ENCODE measurements around the gene CDC42BPA. TPM values are rescaled to one million over a fixed set of nuclear protein-coding genes. Genes with fewer than 3 reads are reported as not detected.
A peak's percentile ranks its signal among the peaks of the same experiment; 100 is the strongest.

CDC42BPA gene
- total and polyA plus RNA-seq, 2 donors: 3.7 to 3.9 TPM

DNA sequence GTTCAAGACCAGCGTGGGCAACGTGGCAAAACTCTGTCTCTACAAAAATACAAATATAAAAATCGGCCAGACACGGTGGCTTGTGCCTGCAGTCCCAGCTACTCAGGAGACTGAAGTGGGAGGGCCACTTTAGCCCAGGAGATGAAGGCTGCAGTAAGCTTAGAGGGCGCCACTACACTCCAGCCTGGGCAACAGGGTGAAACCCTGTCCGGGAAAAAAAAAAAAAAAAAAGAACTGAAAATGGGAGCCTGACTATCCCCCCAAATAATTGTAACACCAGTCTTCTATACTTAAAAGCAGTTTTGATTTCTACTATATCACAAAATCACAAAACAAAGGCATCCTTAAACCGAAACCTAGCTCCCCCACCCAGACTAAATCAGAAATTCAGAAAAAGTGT, 60.3 kb downstream of the CDC42BPA start:
- DNase-seq (ENCODE audit: low read depth in 6 of 9, low spot score in 9 of 9): no peak
- 97% methylated on average over 7 of the region's 7 CpGs for WGBS

DNA sequence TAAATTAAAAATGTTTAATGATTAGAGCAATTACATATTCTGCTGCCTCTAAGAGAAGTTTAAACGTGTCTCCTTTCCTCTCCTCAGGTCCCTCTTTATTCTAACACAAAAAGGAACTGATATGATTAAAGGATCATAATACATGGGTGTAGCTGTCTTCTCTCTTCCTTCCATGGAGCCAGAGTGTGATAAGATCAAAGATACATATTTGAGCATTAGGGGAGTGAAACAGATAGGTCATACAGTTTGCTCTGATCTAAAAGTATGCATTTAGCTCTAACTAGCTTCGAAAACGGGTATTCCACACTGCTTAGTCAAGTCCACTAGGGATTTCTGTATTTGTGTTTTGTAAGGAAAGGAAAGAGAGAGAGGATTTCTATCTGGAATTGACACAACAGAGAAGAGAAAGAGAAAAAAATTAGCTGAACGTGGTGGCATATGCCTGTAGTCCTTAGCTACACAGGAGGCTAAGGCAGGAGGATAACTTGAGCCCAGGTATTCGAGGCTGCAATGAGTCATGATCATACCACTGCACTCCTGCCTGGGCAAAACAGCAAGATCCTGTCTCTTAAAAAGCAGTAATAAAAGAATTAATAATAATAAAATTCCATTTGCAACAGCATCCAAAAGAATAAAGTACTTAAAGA, 63.1 kb downstream of the CDC42BPA start:
- no peak for DNase-seq (ENCODE audit: low read depth in 6 of 9, low spot score in 9 of 9)
- no peak overlapping the region for H3K27ac ChIP-seq (ENCODE audit: low read depth in 1 of 2, low read length in 1 of 2)
- H3K4me3 ChIP-seq (ENCODE audit: low read length in 2 of 2): no peak overlapping the region
- H3K36me3 ChIP-seq (ENCODE audit: control insufficient read depth in 2 of 2, insufficient read depth in 2 of 2, low read length in 1 of 2): no peaks in the 10 kb centered on the region
- H3K9me3 ChIP-seq (ENCODE audit: control insufficient read depth in 2 of 2, insufficient read depth in 1 of 2, low read length in 1 of 2): no peaks in the 10 kb centered on the region
- 91% methylated on average over 5 of the region's 5 CpGs for WGBS
- H3K4me1 ChIP-seq (ENCODE audit: control insufficient read depth in 2 of 2, insufficient read depth in 2 of 2, low read length in 2 of 2): no peaks in the 10 kb centered on the region
- H3K27me3 ChIP-seq (ENCODE audit: control insufficient read depth in 2 of 2, insufficient read depth in 1 of 2, low read length in 1 of 2): no peaks in the 10 kb centered on the region

More for the DNA sequence above, 60.3 kb downstream of the CDC42BPA start:
- H3K27ac ChIP-seq (ENCODE audit: low read depth in 1 of 2, low read length in 1 of 2): no peak overlapping the region
- no peaks in the 10 kb centered on the region for H3K9me3 ChIP-seq (ENCODE audit: control insufficient read depth in 2 of 2, insufficient read depth in 1 of 2, low read length in 1 of 2)
- no peaks in the 10 kb centered on the region for H3K27me3 ChIP-seq (ENCODE audit: control insufficient read depth in 2 of 2, insufficient read depth in 1 of 2, low read length in 1 of 2)
- no peak overlapping the region for H3K4me3 ChIP-seq (ENCODE audit: low read length in 2 of 2)
- H3K4me1 ChIP-seq (ENCODE audit: control insufficient read depth in 2 of 2, insufficient read depth in 2 of 2, low read length in 2 of 2): no peaks in the 10 kb centered on the region
- no peaks in the 10 kb centered on the region for H3K36me3 ChIP-seq (ENCODE audit: control insufficient read depth in 2 of 2, insufficient read depth in 2 of 2, low read length in 1 of 2)

DNA sequence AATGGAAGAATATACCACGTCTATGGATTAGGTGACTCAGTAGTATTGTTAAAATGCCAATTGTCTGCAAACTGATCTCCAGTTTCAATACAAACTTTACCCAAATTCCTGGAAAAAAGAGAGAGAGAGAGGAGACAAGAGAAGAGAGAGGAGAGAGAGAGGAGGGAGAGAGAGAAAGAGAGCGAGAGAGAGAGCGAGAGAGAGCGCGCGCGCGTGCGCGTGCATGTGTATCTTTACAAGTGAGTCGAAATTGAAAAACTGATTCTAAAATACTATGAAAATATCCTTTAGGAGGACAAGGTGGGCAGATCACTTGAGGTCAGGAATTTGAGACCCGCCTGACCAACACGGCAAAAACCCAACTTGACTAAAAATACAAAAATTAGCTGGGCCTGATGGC, 65.2 kb downstream of the CDC42BPA start:
- Histone ChIP-seq H3K4me3 (ENCODE audit: low read length in 2 of 2) (no peak overlapping the region), H3K27ac (ENCODE audit: low read depth in 1 of 2, low read length in 1 of 2) (no peak overlapping the region), H3K27me3 (ENCODE audit: control insufficient read depth in 2 of 2, insufficient read depth in 1 of 2, low read length in 1 of 2) (no peaks in the 10 kb centered on the region), H3K9me3 (ENCODE audit: control insufficient read depth in 2 of 2, insufficient read depth in 1 of 2, low read length in 1 of 2) (no peaks in the 10 kb centered on the region), H3K4me1 (ENCODE audit: control insufficient read depth in 2 of 2, insufficient read depth in 2 of 2, low read length in 2 of 2) (no peaks in the 10 kb centered on the region), H3K36me3 (ENCODE audit: control insufficient read depth in 2 of 2, insufficient read depth in 2 of 2, low read length in 1 of 2) (no peaks in the 10 kb centered on the region)
- WGBS: 98% methylated on average over 13 of the region's 13 CpGs
- no peak for DNase-seq (ENCODE audit: low read depth in 6 of 9, low spot score in 9 of 9)

DNA sequence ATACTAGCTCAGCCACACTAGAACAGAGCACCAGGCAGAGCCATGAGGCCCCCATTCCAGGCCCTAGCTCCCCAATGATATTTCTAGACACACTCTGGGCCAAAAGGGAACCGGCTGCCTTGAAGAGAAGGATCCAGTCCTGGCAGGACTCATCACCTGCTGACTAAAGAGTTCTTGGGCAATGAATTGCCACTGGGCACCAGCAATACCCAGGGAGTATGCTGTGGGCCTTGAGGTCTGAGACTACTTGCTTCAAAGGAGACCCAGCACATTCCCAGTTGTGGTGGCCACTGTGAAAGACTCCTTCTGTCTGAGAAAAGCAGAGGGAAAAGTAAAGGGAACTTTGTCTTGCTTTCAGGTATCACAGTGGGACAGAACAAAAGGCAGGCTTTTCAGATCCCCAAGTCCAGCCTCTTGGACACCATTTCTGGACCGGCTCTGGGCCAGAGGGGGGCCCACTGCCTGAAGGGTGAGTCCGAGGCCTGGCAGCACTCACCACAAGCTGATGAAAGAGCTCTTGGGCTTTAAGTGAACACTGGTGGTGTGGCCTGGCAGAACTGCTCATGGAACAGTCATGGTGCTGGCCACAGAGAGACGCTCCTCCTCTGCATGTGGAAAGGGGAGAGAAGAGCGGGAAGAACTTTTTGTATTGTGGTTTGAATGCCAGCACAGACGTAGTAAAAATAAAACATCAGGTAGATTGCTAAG, 72.5 kb downstream of the CDC42BPA start:
- H3K27me3 ChIP-seq (ENCODE audit: control insufficient read depth in 2 of 2, insufficient read depth in 1 of 2, low read length in 1 of 2): no peaks in the 10 kb centered on the region
- no peaks in the 10 kb centered on the region for H3K9me3 ChIP-seq (ENCODE audit: control insufficient read depth in 2 of 2, insufficient read depth in 1 of 2, low read length in 1 of 2)
- no peaks in the 10 kb centered on the region for H3K4me1 ChIP-seq (ENCODE audit: control insufficient read depth in 2 of 2, insufficient read depth in 2 of 2, low read length in 2 of 2)
- 98% methylated on average over 6 of the region's 6 CpGs for WGBS
- no peak overlapping the region for H3K27ac ChIP-seq (ENCODE audit: low read depth in 1 of 2, low read length in 1 of 2)
- H3K4me3 ChIP-seq (ENCODE audit: low read length in 2 of 2): no peak overlapping the region
- DNase-seq (ENCODE audit: low read depth in 6 of 9, low spot score in 9 of 9): no peak
- H3K36me3 ChIP-seq (ENCODE audit: control insufficient read depth in 2 of 2, insufficient read depth in 2 of 2, low read length in 1 of 2): no peaks in the 10 kb centered on the region

DNA sequence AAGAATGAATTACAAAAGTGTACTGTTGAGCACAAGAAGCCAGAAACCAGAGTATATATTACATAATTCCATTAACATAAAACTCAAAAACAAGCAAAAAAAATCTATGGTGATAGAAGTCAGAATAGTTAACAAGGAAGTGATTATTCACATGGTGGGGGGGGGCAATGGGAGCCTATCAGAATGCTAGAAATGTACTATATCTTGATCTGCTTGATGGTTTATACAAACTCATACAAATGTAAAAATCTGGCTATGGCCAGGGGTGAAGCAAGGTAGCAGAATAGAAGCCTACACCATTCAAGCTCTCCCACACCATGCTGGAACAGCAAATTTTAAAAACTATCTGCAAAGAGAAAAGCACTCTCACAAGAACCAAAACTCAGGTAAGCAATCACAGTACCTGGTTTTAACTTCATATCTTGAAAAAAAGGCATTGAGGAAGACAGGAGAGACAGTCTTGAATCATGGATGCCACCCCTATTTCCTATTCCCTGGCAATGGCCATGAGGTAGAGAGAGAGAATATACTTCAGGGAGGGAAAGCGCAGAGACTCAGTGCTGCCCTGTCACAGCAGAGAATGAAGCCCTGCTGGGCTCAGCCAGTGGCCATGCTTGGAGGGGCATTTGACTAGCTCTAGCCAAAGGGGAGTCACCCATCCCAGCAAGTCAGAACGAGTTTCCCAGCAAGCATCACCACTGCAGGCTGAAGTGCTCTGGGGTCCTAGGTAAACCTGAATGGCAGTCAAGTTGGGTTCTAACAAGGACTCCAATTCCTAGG, 73.8 kb downstream of the CDC42BPA start:
- Histone ChIP-seq H3K27ac (ENCODE audit: low read depth in 1 of 2, low read length in 1 of 2) (no peak overlapping the region), H3K27me3 (ENCODE audit: control insufficient read depth in 2 of 2, insufficient read depth in 1 of 2, low read length in 1 of 2) (no peaks in the 10 kb centered on the region), H3K36me3 (ENCODE audit: control insufficient read depth in 2 of 2, insufficient read depth in 2 of 2, low read length in 1 of 2) (no peaks in the 10 kb centered on the region), H3K9me3 (ENCODE audit: control insufficient read depth in 2 of 2, insufficient read depth in 1 of 2, low read length in 1 of 2) (no peaks in the 10 kb centered on the region), H3K4me3 (ENCODE audit: low read length in 2 of 2) (no peak overlapping the region), H3K4me1 (ENCODE audit: control insufficient read depth in 2 of 2, insufficient read depth in 2 of 2, low read length in 2 of 2) (no peaks in the 10 kb centered on the region)
- 97% methylated on average over 2 of the region's 2 CpGs for WGBS
- no peak for DNase-seq (ENCODE audit: low read depth in 6 of 9, low spot score in 9 of 9)

DNA sequence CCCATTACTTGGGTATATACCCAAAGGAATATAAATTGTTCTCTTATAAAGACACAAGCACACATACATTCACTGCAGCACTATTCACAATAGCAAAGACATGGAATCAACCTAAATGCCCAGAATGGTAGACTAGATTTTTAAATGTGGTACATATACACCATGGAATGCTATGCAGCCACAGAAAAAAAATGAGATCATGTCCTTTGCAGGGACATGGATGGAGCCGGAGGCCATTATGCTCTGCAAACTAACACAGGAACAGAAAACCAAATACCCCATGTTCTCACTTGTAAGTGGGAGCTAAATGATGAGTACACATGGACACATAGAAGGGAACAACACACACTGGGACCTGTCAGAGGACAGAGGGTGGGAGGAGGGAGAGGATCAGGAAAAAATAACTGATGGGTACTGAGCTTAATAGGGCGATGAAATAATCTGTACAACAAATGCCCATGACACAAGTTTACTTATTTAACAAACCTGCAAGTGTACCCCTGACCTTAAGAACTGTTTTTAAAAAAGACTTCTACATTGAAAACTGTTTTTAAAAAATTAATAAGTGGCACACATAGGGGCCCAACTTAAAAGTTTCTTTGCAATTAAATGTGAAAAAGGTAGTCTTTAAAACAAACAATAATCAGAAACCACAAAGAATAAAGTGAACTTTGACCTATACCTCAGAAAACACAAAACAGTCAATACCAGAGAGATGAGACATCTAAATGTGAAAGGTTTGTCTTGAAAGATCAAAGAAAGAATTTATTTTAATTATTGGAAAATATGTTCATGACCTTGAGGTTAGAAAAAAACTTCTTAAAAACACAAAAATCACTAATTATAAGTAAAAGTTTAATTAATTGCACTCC, 75.2 kb downstream of the CDC42BPA start:
- Histone ChIP-seq H3K36me3 (ENCODE audit: control insufficient read depth in 2 of 2, insufficient read depth in 2 of 2, low read length in 1 of 2) (no peaks in the 10 kb centered on the region), H3K4me1 (ENCODE audit: control insufficient read depth in 2 of 2, insufficient read depth in 2 of 2, low read length in 2 of 2) (no peaks in the 10 kb centered on the region), H3K9me3 (ENCODE audit: control insufficient read depth in 2 of 2, insufficient read depth in 1 of 2, low read length in 1 of 2) (no peaks in the 10 kb centered on the region), H3K27me3 (ENCODE audit: control insufficient read depth in 2 of 2, insufficient read depth in 1 of 2, low read length in 1 of 2) (no peaks in the 10 kb centered on the region), H3K27ac (ENCODE audit: low read depth in 1 of 2, low read length in 1 of 2) (no peak overlapping the region), H3K4me3 (ENCODE audit: low read length in 2 of 2) (no peak overlapping the region)
- DNase-seq (ENCODE audit: low read depth in 6 of 9, low spot score in 9 of 9): no peak
- WGBS: 98% methylated on average over 2 of the region's 2 CpGs

DNA sequence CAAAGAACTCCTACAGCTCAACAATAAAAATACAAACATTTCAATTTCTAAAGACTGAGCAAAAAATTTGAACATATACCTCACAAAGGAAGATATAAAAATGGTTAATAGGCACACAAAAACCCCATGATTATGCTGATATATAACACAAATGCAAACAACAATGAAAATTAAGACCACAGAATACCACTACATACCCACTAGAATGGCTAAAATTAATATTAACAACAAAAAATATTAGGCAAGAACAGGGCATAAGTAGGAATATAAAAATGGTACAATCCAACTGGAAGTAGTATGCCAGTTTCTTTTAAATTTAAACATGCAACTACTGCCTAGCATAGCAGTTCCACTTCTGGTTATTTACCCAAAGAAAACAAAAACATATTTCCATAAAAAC, 77.3 kb downstream of the CDC42BPA start:
- no peaks in the 10 kb centered on the region for H3K36me3 ChIP-seq (ENCODE audit: control insufficient read depth in 2 of 2, insufficient read depth in 2 of 2, low read length in 1 of 2)
- H3K27ac ChIP-seq (ENCODE audit: low read depth in 1 of 2, low read length in 1 of 2): no peak overlapping the region
- H3K9me3 ChIP-seq (ENCODE audit: control insufficient read depth in 2 of 2, insufficient read depth in 1 of 2, low read length in 1 of 2): no peaks in the 10 kb centered on the region
- H3K4me1 ChIP-seq (ENCODE audit: control insufficient read depth in 2 of 2, insufficient read depth in 2 of 2, low read length in 2 of 2): no peaks in the 10 kb centered on the region
- no peaks in the 10 kb centered on the region for H3K27me3 ChIP-seq (ENCODE audit: control insufficient read depth in 2 of 2, insufficient read depth in 1 of 2, low read length in 1 of 2)
- no peak for DNase-seq (ENCODE audit: low read depth in 6 of 9, low spot score in 9 of 9)
- no peak overlapping the region for H3K4me3 ChIP-seq (ENCODE audit: low read length in 2 of 2)

DNA sequence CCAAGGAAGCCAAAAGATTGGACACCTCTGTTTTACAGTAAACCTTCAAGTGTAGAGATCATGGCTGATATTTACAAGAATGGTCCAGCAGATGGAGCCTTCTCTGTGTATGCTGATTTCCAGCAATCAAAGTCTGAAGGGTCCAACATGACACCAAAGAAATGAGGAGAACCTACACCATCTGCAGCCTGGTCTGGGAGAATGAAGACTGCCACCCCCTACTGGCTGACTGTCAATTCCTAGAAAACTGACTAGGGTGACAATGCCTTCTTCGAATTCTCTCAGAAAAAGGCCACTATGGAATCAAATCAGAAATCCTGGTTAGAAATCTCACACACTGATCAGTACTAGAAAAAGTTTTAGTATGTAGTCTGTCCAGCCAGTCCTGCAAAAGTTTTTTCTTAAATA, 83.3 kb downstream of the CDC42BPA start:
- H3K36me3 ChIP-seq (ENCODE audit: control insufficient read depth in 2 of 2, insufficient read depth in 2 of 2, low read length in 1 of 2): no peaks in the 10 kb centered on the region
- no peak overlapping the region for H3K27ac ChIP-seq (ENCODE audit: low read depth in 1 of 2, low read length in 1 of 2)
- no peaks in the 10 kb centered on the region for H3K9me3 ChIP-seq (ENCODE audit: control insufficient read depth in 2 of 2, insufficient read depth in 1 of 2, low read length in 1 of 2)
- no peaks in the 10 kb centered on the region for H3K4me1 ChIP-seq (ENCODE audit: control insufficient read depth in 2 of 2, insufficient read depth in 2 of 2, low read length in 2 of 2)
- WGBS: 47% methylated on average over 1 of the region's 1 CpG
- peak in 5 of 9 donors; percentile 4 to 42 (median 9) for DNase-seq (ENCODE audit: low read depth in 6 of 9, low spot score in 9 of 9)
- no peak overlapping the region for H3K4me3 ChIP-seq (ENCODE audit: low read length in 2 of 2)
- no peaks in the 10 kb centered on the region for H3K27me3 ChIP-seq (ENCODE audit: control insufficient read depth in 2 of 2, insufficient read depth in 1 of 2, low read length in 1 of 2)
